GM12878 (cell line): Measurements from ENCODE around the gene DNAJB5. TPM values are rescaled to one million over a fixed set of nuclear protein-coding genes. Genes with fewer than 3 reads are reported as not detected.

ENCODE experiments used
- ATAC-seq: fragments of 200-7000 bp; cut with Tn5 transposase; 3 replicates; pipeline ENCODE4 v1.9.1; 2020; ENCODE audit warnings: mild to moderate bottlenecking, moderate library complexity
- BruUV-seq: library from RNA; stranded (reverse); fragments of 400-500 nt; replicated peaks from 2 replicates; lab custom pipeline; 2021; lab: Mats Ljungman, UMichigan
- CTCF ChIA-PET: fragments of 300-600 bp; sonication (Branson Sonifier 250); formaldehyde crosslinking; extraction: SDS; loops from one replicate; lab custom pipeline; 2021; ENCODE audit warnings: inconsistent platforms; lab: Yijun Ruan, JAX
- POLR2A ChIA-PET: fragments of 350-600 bp; formaldehyde crosslinking; extraction: SDS; loops from one replicate; lab custom pipeline; 2021; ENCODE audit warnings: inconsistent platforms; lab: Charles Lee
- RAD21 ChIA-PET: fragments of 300-600 bp; sonication (Branson Sonifier 250); formaldehyde crosslinking; loops from one replicate; lab custom pipeline; 2023; ENCODE audit warnings: antibody characterized with exemption; ENCODE audit not compliant: unreplicated experiment; lab: Charles Lee
- SMC1A ChIA-PET: fragments of 300-600 bp; sonication (Branson Sonifier 250); formaldehyde crosslinking; loops from one replicate; lab custom pipeline; 2023; ENCODE audit not compliant: unreplicated experiment, uncharacterized antibody; lab: Charles Lee
- DNase-seq: peaks from one replicate; pipeline ENCODE4 v3.0.0-alpha.2; 2011; ENCODE audit warnings: low read depth, low spot score
- FAIRE-seq: peaks from 3 replicates; lab custom pipeline; 2011; peaks lifted over from hg19 to GRCh38; lab: Jason Lieb, UNC
- H2AFZ ChIP-seq: 2 replicates; pipeline ENCODE4 v1.6.0; 2011; ENCODE audit warnings: low read depth, low read length, control low read depth; ENCODE audit not compliant: control insufficient read depth
- H3K27ac ChIP-seq: 2 replicates; pipeline ENCODE4 v1.5.1; 2011; ENCODE audit warnings: control low read depth; ENCODE audit not compliant: control insufficient read depth, insufficient read depth
- H3K27me3 ChIP-seq, 2 experiments: replicated peaks in 1 of 2; 2 replicates each; pipeline versions ENCODE4 v1.6.0 to v1.6.1; 2011; ENCODE audit warnings: low read length in 1 of 2; ENCODE audit not compliant: control insufficient read depth in 2 of 2, insufficient read depth in 2 of 2
- H3K36me3 ChIP-seq, 2 experiments: 2 replicates each; pipeline ENCODE4 v1.5.1; 2011; ENCODE audit warnings: low read length in 1 of 2; ENCODE audit not compliant: control insufficient read depth in 2 of 2, insufficient read depth in 2 of 2
- H3K4me1 ChIP-seq: 2 replicates; pipeline ENCODE4 v1.6.1; 2011; ENCODE audit warnings: mild to moderate bottlenecking, low read length, moderate library complexity, mixed read lengths; ENCODE audit not compliant: control insufficient read depth, insufficient read depth
- H3K4me2 ChIP-seq: 2 replicates; pipeline ENCODE4 v1.6.0; 2011; ENCODE audit warnings: control low read depth; ENCODE audit not compliant: control insufficient read depth, insufficient read depth
- H3K4me3 ChIP-seq: fragments of 200-600 bp; sonication (generic); 2 replicates; pipeline ENCODE4 v1.5.1; 2016
- H3K79me2 ChIP-seq: 2 replicates; pipeline ENCODE4 v1.6.0; 2011; ENCODE audit warnings: low read length; ENCODE audit not compliant: control insufficient read depth, insufficient read depth
- H3K9ac ChIP-seq: 2 replicates; pipeline ENCODE4 v1.8.0; 2011; ENCODE audit warnings: low read length, control low read depth, mixed read lengths; ENCODE audit not compliant: control insufficient read depth, insufficient read depth
- H3K9me3 ChIP-seq: replicated peaks from 3 replicates; pipeline ENCODE4 v1.5.1; 2011; ENCODE audit warnings: mild to moderate bottlenecking, low read length; ENCODE audit not compliant: control insufficient read depth, insufficient read depth
- H4K20me1 ChIP-seq: 2 replicates; pipeline ENCODE4 v1.6.0; 2011; ENCODE audit not compliant: control insufficient read depth, insufficient read depth
- CEBPB ChIP-seq, 2 experiments: fragments of 150-350 bp in 1 of 2; IDR thresholded peaks; 2 replicates each; pipeline ENCODE4 v1.6.1; 2012 to 2014; ENCODE audit warnings: low read depth in 2 of 2, low read length in 2 of 2, borderline replicate concordance in 1 of 2, inconsistent platforms in 1 of 2
- DPF2 ChIP-seq: fragments of 450-650 bp; IDR thresholded peaks from 2 replicates; pipeline ENCODE4 v1.6.1; 2017; ENCODE audit warnings: mild to moderate bottlenecking
- EZH2 ChIP-seq: IDR thresholded peaks from 2 replicates; pipeline ENCODE4 v1.6.1; 2012; ENCODE audit warnings: low read depth, mild to moderate bottlenecking, control low read depth, inconsistent platforms, low read length, borderline replicate concordance; ENCODE audit not compliant: control insufficient read depth
- FOXK2 ChIP-seq: fragments of 450-650 bp; IDR thresholded peaks from 2 replicates; pipeline ENCODE4 v1.6.1; 2017; ENCODE audit warnings: mild to moderate bottlenecking, moderate library complexity
- GATAD2B ChIP-seq: fragments of 450-650 bp; conservative IDR thresholded peaks from 2 replicates; pipeline ENCODE4 v1.6.1; 2017; ENCODE audit warnings: low read depth, mild to moderate bottlenecking, moderate library complexity
- HDGF ChIP-seq: fragments of 450-650 bp; IDR thresholded peaks from 2 replicates; pipeline ENCODE4 v1.6.1; 2016; ENCODE audit warnings: antibody characterized with exemption
- IRF4 ChIP-seq: IDR thresholded peaks from 2 replicates; pipeline ENCODE4 v1.6.1; 2011; ENCODE audit warnings: low read depth, low read length
- KDM1A ChIP-seq: fragments of 200-600 bp; sonication (generic); IDR thresholded peaks from 2 replicates; pipeline ENCODE4 v1.6.1; 2016; ENCODE audit warnings: borderline replicate concordance
- MEF2A ChIP-seq: IDR thresholded peaks from 2 replicates; pipeline ENCODE4 v1.6.1; 2011; ENCODE audit warnings: low read depth, mild to moderate bottlenecking, low read length, moderate library complexity; ENCODE audit not compliant: insufficient read depth
- MTA2 ChIP-seq: fragments of 450-650 bp; IDR thresholded peaks from 2 replicates; pipeline ENCODE4 v1.6.1; 2016; ENCODE audit warnings: low read depth, mild to moderate bottlenecking, moderate library complexity
- NFYA ChIP-seq: IDR thresholded peaks from 2 replicates; pipeline ENCODE4 v1.6.1; 2011; ENCODE audit warnings: low read depth, mild to moderate bottlenecking, low read length, improper control_type of control experiment, borderline replicate concordance
- NRF1 ChIP-seq: conservative IDR thresholded peaks from 2 replicates; pipeline ENCODE4 v1.6.1; 2011; ENCODE audit warnings: mild to moderate bottlenecking, low read depth, low read length, improper control_type of control experiment
- PAX8 ChIP-seq: fragments of 450-650 bp; IDR thresholded peaks from 2 replicates; pipeline ENCODE4 v1.6.1; 2017; ENCODE audit warnings: mild to moderate bottlenecking, moderate library complexity
- RB1 ChIP-seq: fragments of 450-650 bp; formaldehyde crosslinking; IDR thresholded peaks from 2 replicates; pipeline ENCODE4 v1.6.1; 2017; ENCODE audit warnings: mild to moderate bottlenecking, borderline replicate concordance
- RBBP5 ChIP-seq: fragments of 200-600 bp; sonication (generic); conservative IDR thresholded peaks from 2 replicates; pipeline ENCODE4 v1.6.1; 2016
- SIN3A ChIP-seq: IDR thresholded peaks from 2 replicates; pipeline ENCODE4 v1.6.1; 2012; ENCODE audit warnings: low read depth, low read length, improper control_type of control experiment
- SMAD1 ChIP-seq: fragments of 450-650 bp; IDR thresholded peaks from 2 replicates; pipeline ENCODE4 v1.6.1; 2018; ENCODE audit warnings: mild to moderate bottlenecking, low read depth; ENCODE audit not compliant: partially characterized antibody
- SMARCA5 ChIP-seq: fragments of 450-650 bp; IDR thresholded peaks from 2 replicates; pipeline ENCODE4 v1.6.1; 2017; ENCODE audit warnings: mild to moderate bottlenecking
- ZBTB40 ChIP-seq: fragments of 450-650 bp; IDR thresholded peaks from 2 replicates; pipeline ENCODE4 v1.6.1; 2016; ENCODE audit warnings: mild to moderate bottlenecking, moderate library complexity, borderline replicate concordance
- WGBS: methylation state at CpG from one replicate; pipeline ENCODE4 v1.1.6; 2016; ENCODE audit warnings: low lambda C conversion rate; ENCODE audit not compliant: insufficient replicate concordance, insufficient coverage; ENCODE audit errors: missing lambda C conversion rate; 5-methylcytosine and 5-hydroxymethylcytosine counted together
- in situ Hi-C: fragments of 300-500 bp; cut with MboI; formaldehyde crosslinking; loops from 9 replicates; pipeline ENCODE4 v1.14.3; 2018; ENCODE audit warnings: mixed read lengths
- intact Hi-C: fragments of 100-400 bp; cut with micrococcal nuclease; formaldehyde crosslinking; loops from one replicate; pipeline ENCODE4 v1.14.2; 2022; ENCODE audit not compliant: unreplicated experiment
- polyA plus RNA-seq, 11 experiments: library from polyadenylated mRNA; depleted of rRNA in 4 of 11; unstranded in 6 of 11; stranded (reverse) in 5 of 11; fragments of >200 nt; fragmentation: Nextera tagmentation in 4 of 11; fragmentation: Illumina TruSeq in 1 of 11; extraction: Ambion mirVana in 4 of 11; extraction: Trizol in 1 of 11; gene quantifications; 1 replicate in 1 of 11; 2 replicates in 10 of 11; pipeline versions ENCODE4 v1.2.1 to v1.2.3, GENCODE V29; 2011 to 2016; ENCODE audit warnings: inconsistent platforms in 2 of 11, missing spikeins in 2 of 11, low read depth in 1 of 11
- total RNA-seq, 4 experiments: library from RNA; depleted of rRNA in 3 of 4; stranded (reverse); fragments of >200 nt in 3 of 4; fragmentation: Illumina TruSeq in 1 of 4; extraction: Trizol in 1 of 4; gene quantifications; 2 replicates each; pipeline versions ENCODE4 v1.2.1 to v1.2.3, GENCODE V29; 2013 to 2021

Gene DNAJB5
- total and polyA plus RNA-seq, 10 of the 15 experiments (the other 5 are each of a cell fraction or from before 2014, with no cell fraction given): 0.92 to 13.3 (median 6.8) TPM

- in situ Hi-C loops: no loop called here
- RAD21 ChIA-PET: interaction anchor here (0.9 kb wide), 1 partner anchor 23 kb away, joined by 3 read pairs; no protein-coding TSS in a partner anchor
- 0% methylated on average over 1 of the region's 1 CpG for WGBS
Observed at GRCh38 chr9:35027860-35028259, 38.3 kb downstream of the DNAJB5 start.

More at GRCh38 chr9:35027860-35028259, 38.3 kb downstream of the DNAJB5 start:
- no peak overlapping the region for H3K4me2 ChIP-seq
- POLR2A ChIA-PET: interaction anchor here (0.6 kb wide), 1 partner anchor 290 kb away, joined by 3 read pairs; no protein-coding TSS in a partner anchor
- no peaks in the 10 kb centered on the region for H4K20me1 ChIP-seq
- no peaks in the 10 kb centered on the region for H3K36me3 ChIP-seq
- TF ChIP-seq NFYA (no peak), NRF1 (no peak), RBBP5 (no peak), GATAD2B (no peak), SMAD1 (no peak), SMARCA5 (no peak), CEBPB (IDR thresholded peaks at IDR 0.05; ENCODE audit: borderline replicate concordance in 1 of 2, low read depth in 2 of 2, low read length in 2 of 2) (no peak), KDM1A (no peak), ZBTB40 (no peak), PAX8 (no peak), MTA2 (no peak), IRF4 (no peak), RB1 (no peak), HDGF (no peak), MEF2A (no peak), EZH2 (no peak), SIN3A (no peak), FOXK2 (no peak), DPF2 (no peak)
- H3K4me3 ChIP-seq: no peak overlapping the region
- CTCF ChIA-PET: interaction anchor here (0.6 to 7.2 kb wide), 6 partner anchors 10 to 966 kb away, joined by 3 to 39 read pairs (median 4); no protein-coding TSS in a partner anchor
- FAIRE-seq: no peak
- peaks cover 4% of the 10 kb centered on the region; the same call in 1 of the 2 replicates for H3K4me1 ChIP-seq
- no peaks in the 10 kb centered on the region for H3K27me3 ChIP-seq
- DNase-seq: no peak
- ATAC-seq: no peak
- intact Hi-C loops: no loop called here
- H3K9me3 ChIP-seq: no peaks in the 10 kb centered on the region; the same call in 2 of the 3 replicates
- no peak overlapping the region for H3K9ac ChIP-seq
- H3K27ac ChIP-seq: no peak overlapping the region
- no peak overlapping the region for H2AFZ ChIP-seq
- no TSS peak for BruUV-seq
- H3K79me2 ChIP-seq: no peaks in the 10 kb centered on the region
- SMC1A ChIA-PET: interaction anchor here (1.3 kb wide), 1 partner anchor 23 kb away, joined by 7 read pairs; no protein-coding TSS in a partner anchor
